CD14-positive monocyte (primary cell): ENCODE data around the gene SLC1A2. TPM values are rescaled to one million over a fixed set of nuclear protein-coding genes. Genes with fewer than 3 reads are reported as not detected.

Experiments
- DNase-seq, 3 donors: peaks; one replicate each; pipeline ENCODE4 v3.0.0-alpha.2; 2011 to 2022
- H2AFZ ChIP-seq: 2 replicates; pipeline ENCODE4 v1.6.0; 2012; ENCODE audit warnings: mild to moderate bottlenecking, low read depth, low read length, inconsistent platforms; ENCODE audit not compliant: insufficient read depth, poor library complexity, severe bottlenecking
- H3K27ac ChIP-seq, 2 donors: 1 replicate in 1 of 2; 2 replicates in 1 of 2; pipeline ENCODE4 v1.5.1; 2012 to 2013; ENCODE audit warnings: low read length in 2 of 2, control low read depth in 1 of 2, inconsistent platforms in 1 of 2, low read depth in 1 of 2, mild to moderate bottlenecking in 1 of 2
- H3K27me3 ChIP-seq, 2 donors: one replicate each; pipeline versions ENCODE4 v1.6.0 to v1.6.1; 2011 to 2013; ENCODE audit warnings: low read length in 2 of 2; ENCODE audit not compliant: control insufficient read depth in 2 of 2, insufficient read depth in 2 of 2
- H3K36me3 ChIP-seq, 2 donors: replicated peaks in 1 of 2; 1 replicate in 1 of 2; 2 replicates in 1 of 2; pipeline versions ENCODE4 v1.5.1 to v1.6.1; 2012 to 2013; ENCODE audit warnings: low read length in 2 of 2, control low read depth in 1 of 2, inconsistent platforms in 1 of 2, mild to moderate bottlenecking in 1 of 2; ENCODE audit not compliant: insufficient read depth in 2 of 2, control insufficient read depth in 1 of 2
- H3K4me1 ChIP-seq, 2 donors: 1 replicate in 1 of 2; 2 replicates in 1 of 2; pipeline versions ENCODE4 v1.5.1 to v1.6.1; 2012 to 2013; ENCODE audit warnings: low read length in 2 of 2, control low read depth in 1 of 2, inconsistent platforms in 1 of 2, mild to moderate bottlenecking in 1 of 2, moderate library complexity in 1 of 2; ENCODE audit not compliant: insufficient read depth in 2 of 2, control insufficient read depth in 1 of 2
- H3K4me2 ChIP-seq: replicated peaks from 2 replicates; pipeline ENCODE3; 2012; ENCODE audit warnings: low read length, moderate library complexity, mild to moderate bottlenecking; ENCODE audit not compliant: poor library complexity, severe bottlenecking; ENCODE audit errors: extremely low read depth
- H3K4me3 ChIP-seq, 3 experiments: fragments of 200-600 bp in 1 of 3; sonication (generic) in 1 of 3; replicated peaks in 1 of 3; 1 replicate in 2 of 3; 2 replicates in 1 of 3; pipeline ENCODE4 v1.5.1; 2011 to 2013; ENCODE audit warnings: low read length in 3 of 3, mild to moderate bottlenecking in 3 of 3, control low read depth in 2 of 3, low read depth in 2 of 3, inconsistent platforms in 1 of 3, moderate library complexity in 1 of 3
- H3K79me2 ChIP-seq: 2 replicates; pipeline ENCODE4 v1.6.0; 2012; ENCODE audit warnings: mild to moderate bottlenecking, control low read depth, inconsistent platforms, low read length, moderate library complexity; ENCODE audit not compliant: insufficient read depth
- H3K9ac ChIP-seq: 2 replicates; pipeline ENCODE4 v1.6.0; 2017; ENCODE audit warnings: low read length, mild to moderate bottlenecking; ENCODE audit not compliant: insufficient read depth, poor library complexity, severe bottlenecking
- H3K9me3 ChIP-seq, 2 donors: replicated peaks in 1 of 2; 1 replicate in 1 of 2; 2 replicates in 1 of 2; pipeline versions ENCODE4 v1.5.1 to v1.6.1; 2012 to 2013; ENCODE audit warnings: low read length in 2 of 2, control low read depth in 1 of 2; ENCODE audit not compliant: control insufficient read depth in 1 of 2, insufficient read depth in 1 of 2
- H4K20me1 ChIP-seq: 2 replicates; pipeline ENCODE4 v1.6.0; 2012; ENCODE audit warnings: mild to moderate bottlenecking, low read length, control low read depth, moderate library complexity; ENCODE audit not compliant: insufficient read depth
- H3K27ac Mint-ChIP-seq, 7 donors: one replicate each; pipeline ENCODE4 v1.8.0; 2020; ENCODE audit warnings: mild to moderate bottlenecking in 7 of 7, mixed read lengths in 7 of 7, moderate library complexity in 6 of 7, inconsistent platforms in 2 of 7
- H3K27me3 Mint-ChIP-seq, 3 donors: one replicate each; pipeline ENCODE4 v1.8.0; 2021 to 2022; ENCODE audit warnings: low read depth in 3 of 3, mild to moderate bottlenecking in 3 of 3, mixed read lengths in 3 of 3, moderate library complexity in 3 of 3, inconsistent platforms in 1 of 3
- H3K36me3 Mint-ChIP-seq, 2 donors: one replicate each; pipeline ENCODE4 v1.8.0; 2020; ENCODE audit warnings: mixed read lengths in 2 of 2, inconsistent platforms in 1 of 2, mild to moderate bottlenecking in 1 of 2
- H3K4me1 Mint-ChIP-seq: one replicate; pipeline ENCODE4 v1.8.0; 2020; ENCODE audit warnings: mild to moderate bottlenecking, mixed read lengths
- H3K4me3 Mint-ChIP-seq, 2 donors: one replicate each; pipeline ENCODE4 v1.8.0; 2020; ENCODE audit warnings: mild to moderate bottlenecking in 2 of 2, mixed read lengths in 2 of 2, moderate library complexity in 1 of 2
- H3K9me3 Mint-ChIP-seq, 7 donors: one replicate each; pipeline ENCODE4 v1.8.0; 2020 to 2022; ENCODE audit warnings: mixed read lengths in 7 of 7, mild to moderate bottlenecking in 6 of 7, moderate library complexity in 6 of 7, inconsistent platforms in 2 of 7
- CTCF ChIP-seq: fragments of 200-600 bp; IDR thresholded peaks from one replicate; pipeline ENCODE4 v1.8.0; 2022; ENCODE audit warnings: antibody characterized with exemption, mild to moderate bottlenecking
- WGBS: methylation state at CpG from one replicate; pipeline ENCODE4 v1.1.5; 2013; ENCODE audit warnings: missing lambda C conversion rate; ENCODE audit not compliant: insufficient coverage; 5-methylcytosine and 5-hydroxymethylcytosine counted together
- intact Hi-C, 2 donors: fragments of 100-400 bp; cut with micrococcal nuclease; formaldehyde crosslinking; loops; one replicate each; pipeline versions ENCODE4 v1.15.0 to v1.15.1; 2023
- polyA plus RNA-seq, 3 donors: library from polyadenylated mRNA; depleted of rRNA in 1 of 3; unstranded in 2 of 3; stranded (reverse) in 1 of 3; fragments of 300-500 nt in 2 of 3; fragments of >200 nt in 1 of 3; fragmentation: Illumina TruSeq in 2 of 3; gene quantifications; 1 replicate in 2 of 3; 2 replicates in 1 of 3; pipeline ENCODE4 v1.2.3, GENCODE V29; 2012 to 2021

Gene SLC1A2
- polyA plus RNA-seq, 3 donors = 0.07 TPM; not detected in 2

GRCh38 chr11:35461917-35462538, 42.7 kb upstream of the SLC1A2 start:
- no peaks in the 10 kb centered on the region for H4K20me1 ChIP-seq
- Mint-ChIP-seq H3K27me3 (peaks cover 9 to 16% (median 11%) of the 10 kb centered on the region in 3 donors), H3K36me3 (no peaks in the 10 kb centered on the region), H3K4me1 (no peaks in the 10 kb centered on the region), H3K4me3 (no peak overlapping the region), H3K9me3 (peaks cover 0 to 2% (median 0%) of the 10 kb centered on the region in 7 donors), H3K27ac (no peak overlapping the region)
- no peaks in the 10 kb centered on the region for H3K79me2 ChIP-seq
- H3K9me3 ChIP-seq = no peaks in the 10 kb centered on the region
- no peaks in the 10 kb centered on the region for H3K36me3 ChIP-seq
- H3K4me1 ChIP-seq = no peaks in the 10 kb centered on the region
- no peak overlapping the region for H2AFZ ChIP-seq
- no peak overlapping the region for H3K9ac ChIP-seq
- DNase-seq = no peak
- H3K27me3 ChIP-seq = peaks cover 3 to 4% of the 10 kb centered on the region in 2 donors
- no peak for TF ChIP-seq CTCF
- no peak overlapping the region for H3K27ac ChIP-seq
- intact Hi-C loops = no loop called here
- no peak overlapping the region for H3K4me2 ChIP-seq
- no CpG with 5 or more reads among the region's 2 CpGs for WGBS
- H3K4me3 ChIP-seq = no peak overlapping the region

- Histone ChIP-seq H3K4me3 (no peak overlapping the region), H3K9me3 (no peaks in the 10 kb centered on the region), H3K4me2 (no peak overlapping the region), H2AFZ (no peak overlapping the region), H3K27ac (no peak overlapping the region), H3K36me3 (no peaks in the 10 kb centered on the region), H3K79me2 (no peaks in the 10 kb centered on the region), H4K20me1 (no peaks in the 10 kb centered on the region), H3K4me1 (no peaks in the 10 kb centered on the region), H3K27me3 (peaks cover 3 to 8% of the 10 kb centered on the region in 2 donors), H3K9ac (no peak overlapping the region)
- peaks cover 0 to 2% (median 0%) of the 10 kb centered on the region in 7 donors for H3K9me3 Mint-ChIP-seq
- no peaks in the 10 kb centered on the region for H3K36me3 Mint-ChIP-seq
- H3K27ac Mint-ChIP-seq = no peak overlapping the region
- H3K4me1 Mint-ChIP-seq = no peaks in the 10 kb centered on the region
- H3K27me3 Mint-ChIP-seq = peaks cover 13 to 18% (median 17%) of the 10 kb centered on the region in 3 donors
- TF ChIP-seq CTCF = no peak
- DNase-seq = no peak
- H3K4me3 Mint-ChIP-seq = no peak overlapping the region
- no CpG with 5 or more reads among the region's 1 CpG for WGBS
- intact Hi-C loops = no loop called here
Measured at GRCh38 chr11:35459489-35459888, 40.1 kb upstream of the SLC1A2 start.
